Esophagus mucosa (tissue), 1 donor: Measurements from ENCODE around the gene ARHGAP24. TPM values are rescaled to one million over a fixed set of nuclear protein-coding genes. Genes with fewer than 3 reads are reported as not detected.
A peak's percentile ranks its signal among the peaks of the same experiment; 100 is the strongest.

Source experiments
- ATAC-seq: fragments of 200-7000 bp; cut with Tn5 transposase; one replicate; pipeline ENCODE4 v1.9.1; 2020
- total RNA-seq: library from RNA; stranded (reverse); gene quantifications from one replicate; pipeline ENCODE4 v1.2.4, GENCODE V29; 2023
- donor health status: DM: yes; HTN: yes; CAD: no.

ARHGAP24 gene
- total RNA-seq, 1 donor from 2014 or later: 6.1 TPM

- peak; percentile 19 for ATAC-seq
Measured at GRCh38 chr4:85741921-85742591, 267.1 kb downstream of the ARHGAP24 start.

GRCh38 chr4:85744950-85745349 lies 270.0 kb downstream of the ARHGAP24 start:
- no peak for ATAC-seq

GRCh38 chr4:85745939-85746338 lies 271.0 kb downstream of the ARHGAP24 start:
- ATAC-seq: no peak

DNA sequence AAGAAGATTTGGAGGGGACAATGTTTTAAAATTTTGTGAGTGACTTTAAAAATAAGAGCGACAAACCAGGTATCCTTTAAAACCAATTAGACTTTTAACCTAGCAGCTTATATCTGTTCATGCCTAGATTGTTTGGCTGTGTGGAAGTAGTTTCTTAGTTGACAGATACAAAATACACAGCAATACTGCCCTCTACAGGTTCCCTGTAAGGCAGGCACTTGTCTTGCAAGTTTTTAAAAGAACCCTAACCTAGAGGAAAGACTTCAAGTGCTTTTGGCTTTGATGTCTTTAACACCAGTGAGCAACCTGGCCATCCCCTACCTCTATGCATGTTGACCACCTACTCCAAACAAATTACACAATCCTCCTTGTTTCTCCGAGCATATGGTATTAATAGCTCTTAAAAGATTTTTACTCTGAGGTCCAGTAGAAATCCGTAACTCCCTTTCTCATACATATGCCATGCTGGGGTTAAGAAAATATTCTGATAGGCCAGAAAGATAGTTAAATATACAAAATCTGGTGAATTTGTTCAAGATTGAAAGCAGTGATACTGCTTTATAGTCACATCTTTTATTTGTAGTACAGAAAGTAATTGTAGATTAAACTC lies 273.0 kb downstream of the ARHGAP24 start:
- ATAC-seq: peak; percentile 74

DNA sequence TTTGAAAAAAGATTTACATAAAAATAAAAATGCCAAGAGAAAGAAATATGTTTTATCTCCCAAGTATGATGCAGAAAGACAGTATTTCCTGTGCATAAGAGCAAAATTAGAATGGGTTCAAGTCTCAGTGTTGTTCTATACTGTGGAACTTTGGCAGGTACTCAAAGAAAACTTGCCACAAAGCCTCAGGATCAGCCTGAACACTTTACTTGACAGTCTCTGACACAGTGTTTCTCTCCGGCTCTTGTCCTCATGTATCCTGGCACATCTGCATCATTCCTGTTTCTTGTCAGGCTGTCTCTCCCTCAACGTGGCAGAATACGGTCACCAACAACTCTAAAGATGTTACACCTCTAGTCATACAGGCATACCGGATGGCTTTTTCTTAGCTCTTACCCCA lies 273.7 kb downstream of the ARHGAP24 start:
- ATAC-seq: no peak

DNA sequence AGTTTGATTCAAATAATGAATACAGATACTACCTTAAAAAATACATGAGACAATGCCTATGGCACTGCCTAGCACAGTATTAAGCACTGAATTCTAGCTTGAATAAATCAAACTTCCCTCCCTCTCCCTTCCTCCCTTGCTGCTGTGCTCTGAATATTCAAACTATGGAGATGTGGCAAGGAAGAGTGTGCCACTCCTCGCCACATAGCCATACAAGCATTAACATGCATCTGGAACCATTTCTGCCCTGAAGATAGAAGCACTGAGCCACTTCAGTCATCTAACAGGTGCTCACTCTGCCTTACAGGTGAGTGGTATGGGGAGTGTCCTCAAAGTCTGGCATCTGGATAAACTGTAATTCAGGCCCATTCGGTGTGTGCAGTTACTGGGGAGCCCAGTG lies 276.9 kb downstream of the ARHGAP24 start:
- ATAC-seq: peak; percentile 87

DNA sequence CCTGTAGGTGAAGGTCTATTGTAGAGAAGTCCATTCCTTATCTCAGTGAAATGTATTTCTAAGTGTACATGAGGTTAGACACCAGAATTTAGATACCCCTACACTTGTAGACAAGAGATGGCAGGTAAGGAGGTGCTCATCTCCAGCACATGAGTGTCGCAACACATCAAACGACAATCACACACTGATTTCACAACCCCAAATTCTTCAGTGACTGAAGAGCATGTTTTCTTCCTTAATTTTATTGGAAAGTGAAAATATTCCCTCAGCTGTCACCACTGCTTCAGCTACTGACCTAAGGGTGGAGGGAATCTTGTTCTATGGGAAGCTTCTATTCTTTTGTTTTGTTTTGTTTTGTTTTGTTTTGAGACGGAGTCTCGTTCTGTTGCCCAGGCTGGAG lies 280.3 kb downstream of the ARHGAP24 start:
- no peak for ATAC-seq

DNA sequence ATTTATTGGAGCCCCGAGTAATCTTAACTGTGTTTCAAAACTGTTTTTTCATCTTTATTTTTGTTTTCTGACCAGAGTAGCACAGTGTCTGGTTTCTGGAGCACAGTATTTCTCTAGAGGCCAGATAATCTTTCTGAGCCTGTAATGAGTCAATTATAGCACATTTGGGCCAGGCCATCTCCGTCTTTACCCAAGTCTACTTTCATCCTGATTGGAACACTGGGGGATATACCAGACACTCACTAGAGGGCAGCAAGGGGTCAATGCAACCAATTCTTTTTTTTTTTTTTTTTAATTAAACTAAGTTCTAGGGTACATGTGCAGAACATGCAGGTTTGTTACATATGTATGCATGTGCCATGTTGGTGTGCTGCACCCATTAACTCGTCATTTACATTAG lies 282.0 kb downstream of the ARHGAP24 start:
- ATAC-seq: no peak

DNA sequence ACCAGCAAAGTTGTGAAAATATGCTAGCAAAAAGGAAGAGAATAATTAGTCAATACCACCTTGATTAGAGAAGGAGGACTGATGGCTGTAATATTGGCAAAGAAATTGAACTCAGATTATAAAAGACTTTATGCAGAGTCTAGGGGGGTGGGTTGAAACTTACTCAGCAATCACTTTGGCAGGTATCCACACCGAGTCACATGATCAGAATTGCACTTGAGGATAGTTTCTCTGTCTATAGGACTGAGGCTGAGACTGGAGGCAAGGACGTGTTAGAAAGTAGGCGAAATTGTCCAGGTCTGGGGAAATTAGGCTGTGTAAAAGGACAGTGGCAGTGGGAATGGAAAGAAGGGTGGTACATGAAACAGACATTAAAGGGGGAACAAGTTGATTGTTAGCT lies 284.4 kb downstream of the ARHGAP24 start:
- ATAC-seq: no peak

DNA sequence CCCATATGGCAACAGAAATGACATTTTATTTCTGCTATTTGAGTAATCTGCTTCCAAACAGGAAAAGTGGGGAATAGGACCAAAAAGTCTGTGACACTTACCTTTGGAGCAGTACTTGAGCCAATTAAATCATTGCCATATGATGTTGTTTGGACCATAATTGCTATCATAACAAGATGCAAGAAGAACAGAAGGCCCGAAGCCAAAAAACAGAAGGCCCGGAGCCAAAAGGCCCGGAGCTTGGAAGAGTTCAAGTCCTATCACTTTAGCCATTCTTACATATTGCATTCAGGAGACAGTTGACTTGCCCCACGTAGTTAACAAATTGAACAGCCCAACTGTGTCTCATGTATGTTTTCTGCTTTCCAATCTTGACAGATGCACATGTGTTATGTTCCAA lies 285.6 kb downstream of the ARHGAP24 start:
- ATAC-seq: no peak

DNA sequence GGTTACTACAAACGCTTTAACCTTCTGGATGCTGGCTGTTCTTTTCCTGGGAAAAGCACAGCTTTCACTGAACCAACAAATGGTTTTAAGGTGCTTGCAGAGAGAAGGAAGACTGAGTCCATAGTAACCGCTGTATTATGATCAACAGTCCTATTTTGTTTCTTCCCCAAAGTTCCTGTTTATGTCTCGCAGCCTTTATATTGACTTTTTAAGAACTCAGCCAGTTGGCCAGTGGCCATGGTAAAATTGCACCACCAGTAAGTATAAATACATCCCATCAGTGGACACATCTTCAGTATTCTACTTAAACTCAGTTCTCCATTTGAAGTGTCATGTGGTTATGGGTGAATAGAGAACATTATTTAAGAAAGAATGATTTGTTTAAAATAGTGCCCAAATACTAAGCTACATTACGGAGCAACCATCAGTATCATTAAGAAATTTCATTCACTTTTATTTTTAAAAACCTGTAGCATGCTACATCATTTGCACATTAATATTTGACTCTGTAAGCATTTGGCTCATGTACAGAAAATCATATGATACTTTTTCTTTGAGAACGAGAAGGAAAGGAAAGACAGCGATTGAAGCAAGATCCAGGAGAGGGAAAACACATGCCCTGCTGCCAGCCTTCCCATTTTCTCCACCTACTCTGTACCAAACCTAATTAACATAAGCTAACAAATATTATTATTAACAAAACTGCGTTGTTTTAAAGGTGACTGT lies 287.0 kb downstream of the ARHGAP24 start:
- ATAC-seq: no peak

- no peak for ATAC-seq
Measured at GRCh38 chr4:85762529-85762871, 287.6 kb downstream of the ARHGAP24 start.

DNA sequence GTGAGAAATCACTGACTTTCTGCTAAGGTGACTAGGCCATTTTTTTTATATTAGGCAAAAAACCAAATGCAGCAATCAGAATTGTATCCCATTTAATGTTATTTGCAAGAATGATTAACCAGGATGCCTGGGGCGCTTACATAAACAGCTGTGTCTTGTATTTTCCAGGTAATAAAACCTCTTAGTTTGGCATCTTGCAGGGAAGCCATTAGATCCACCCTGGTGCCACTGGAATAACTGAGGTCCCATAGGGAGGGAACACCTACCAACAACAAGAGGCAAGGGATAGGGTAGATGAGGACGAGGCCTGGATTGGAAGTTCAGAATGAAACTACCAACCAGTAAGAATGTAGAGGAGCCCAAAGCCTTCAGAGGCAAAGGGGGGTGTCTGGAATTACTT lies 288.3 kb downstream of the ARHGAP24 start:
- ATAC-seq: no peak

DNA sequence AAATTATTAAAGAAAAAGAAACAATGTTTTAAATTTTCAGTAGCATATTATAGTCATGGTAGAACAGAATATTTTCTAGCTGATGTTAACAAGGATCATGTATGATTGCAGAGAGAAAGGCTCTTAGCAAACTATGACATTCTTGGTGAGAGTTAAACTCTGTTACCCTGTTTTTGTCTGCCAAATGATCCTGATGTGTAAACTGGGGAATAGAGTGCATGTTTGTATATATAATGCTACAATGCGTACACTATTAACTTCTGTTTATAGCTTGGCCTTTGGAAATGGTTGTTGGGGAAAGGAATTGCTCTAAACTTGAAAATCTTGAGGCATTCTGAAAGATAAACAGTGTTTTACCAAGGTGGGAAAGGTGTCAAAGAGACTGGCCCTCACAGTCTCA lies 292.7 kb downstream of the ARHGAP24 start:
- ATAC-seq: no peak

DNA sequence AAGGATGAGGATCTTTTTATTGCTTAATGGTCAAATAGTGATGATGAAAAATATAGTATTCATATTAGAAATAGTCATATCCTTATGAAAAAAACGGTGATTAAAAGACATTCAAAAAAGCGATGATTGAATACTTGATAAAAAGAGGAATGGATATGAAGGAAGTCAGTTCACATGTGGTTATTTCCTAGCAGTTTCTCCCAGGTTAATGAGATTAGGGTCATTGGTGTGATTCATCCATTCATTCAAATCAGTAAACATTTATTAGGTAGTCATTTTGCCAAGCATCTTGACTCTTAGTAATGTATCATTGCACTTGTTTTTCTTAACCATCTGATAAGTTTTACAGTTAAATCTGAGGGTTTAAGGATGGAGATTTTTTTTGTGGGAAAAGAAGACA lies 294.1 kb downstream of the ARHGAP24 start:
- ATAC-seq: no peak

DNA sequence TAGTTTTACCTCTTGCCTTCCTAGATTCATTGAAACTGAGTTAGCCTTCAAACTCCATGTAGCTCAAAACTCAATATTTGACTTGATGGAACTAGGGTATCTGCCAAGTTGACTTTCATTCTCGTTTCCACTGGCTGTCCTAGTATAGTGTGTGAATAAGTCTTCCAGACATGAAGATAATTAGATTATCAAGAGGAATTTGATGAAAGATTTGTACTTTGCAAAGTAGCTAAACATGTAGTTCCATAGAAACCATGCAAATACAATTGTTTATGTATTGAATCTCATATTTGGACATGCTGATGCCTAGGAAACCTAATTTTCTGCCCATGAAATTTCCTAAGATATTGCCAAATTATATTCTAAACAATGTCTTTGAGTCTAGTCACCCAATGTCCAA lies 297.5 kb downstream of the ARHGAP24 start:
- no peak for ATAC-seq

DNA sequence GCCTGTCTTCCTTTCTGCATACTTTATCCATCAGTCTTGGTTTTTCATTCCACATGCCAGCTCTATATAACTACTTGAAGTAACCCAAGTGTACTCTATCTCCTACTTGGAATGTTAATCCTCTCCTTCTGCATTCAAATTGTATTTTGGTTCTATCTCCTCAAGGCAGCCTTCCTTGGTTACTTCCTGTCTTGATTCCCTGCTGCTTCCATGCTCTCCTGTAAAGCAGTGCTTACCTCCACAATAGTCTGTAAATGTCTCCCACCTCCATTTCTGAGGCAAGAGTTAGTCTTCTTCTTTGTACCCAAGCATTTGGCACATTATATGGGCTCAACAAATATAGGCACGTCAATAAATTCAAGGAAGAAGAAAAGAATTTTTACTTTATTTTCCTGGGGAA lies 298.4 kb downstream of the ARHGAP24 start:
- ATAC-seq: no peak

DNA sequence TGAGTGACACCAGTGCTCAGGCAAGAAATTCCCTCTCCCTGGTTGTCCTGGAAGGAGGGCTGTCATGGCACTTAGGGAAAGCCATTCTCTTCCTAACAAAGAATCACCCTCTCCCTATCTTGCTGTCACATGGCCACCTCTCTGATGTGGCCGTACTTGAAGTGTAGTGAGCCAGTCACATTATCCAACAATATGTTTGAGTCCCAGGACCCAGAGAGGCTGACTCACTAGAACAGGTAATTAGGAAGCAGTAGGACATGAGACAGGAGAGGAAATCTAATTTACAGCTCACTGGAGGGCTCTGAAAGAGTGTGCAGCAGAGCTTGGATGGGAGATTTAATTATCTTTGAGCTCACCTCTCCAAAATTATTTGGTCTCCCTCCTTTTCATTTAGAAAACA lies 299.1 kb downstream of the ARHGAP24 start:
- peak; percentile 26 for ATAC-seq

- no peak for ATAC-seq
Measured at GRCh38 chr4:85774489-85774888, 299.5 kb downstream of the ARHGAP24 start.

DNA sequence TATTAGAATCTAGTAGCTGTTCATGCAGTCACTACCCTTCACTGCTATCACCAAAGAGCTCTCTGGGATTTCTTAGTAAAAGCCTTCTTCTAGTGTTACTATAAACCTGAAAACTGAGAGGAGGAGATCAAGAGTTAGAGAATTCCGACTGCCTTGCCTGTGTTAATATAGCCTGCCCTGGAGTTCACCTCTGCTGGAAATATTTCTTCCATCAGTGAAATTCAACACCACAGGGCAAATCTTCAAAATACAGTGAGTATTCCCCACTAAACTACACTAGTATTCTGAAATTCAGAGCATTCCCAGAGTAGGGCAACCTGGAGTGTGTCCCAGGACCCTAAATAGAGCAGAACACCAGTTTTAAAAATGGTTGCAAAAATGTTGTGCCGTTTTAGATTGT lies 301.1 kb downstream of the ARHGAP24 start:
- ATAC-seq: no peak

- peak; percentile 92 for ATAC-seq
Measured at GRCh38 chr4:85776579-85776978, 301.6 kb downstream of the ARHGAP24 start.

DNA sequence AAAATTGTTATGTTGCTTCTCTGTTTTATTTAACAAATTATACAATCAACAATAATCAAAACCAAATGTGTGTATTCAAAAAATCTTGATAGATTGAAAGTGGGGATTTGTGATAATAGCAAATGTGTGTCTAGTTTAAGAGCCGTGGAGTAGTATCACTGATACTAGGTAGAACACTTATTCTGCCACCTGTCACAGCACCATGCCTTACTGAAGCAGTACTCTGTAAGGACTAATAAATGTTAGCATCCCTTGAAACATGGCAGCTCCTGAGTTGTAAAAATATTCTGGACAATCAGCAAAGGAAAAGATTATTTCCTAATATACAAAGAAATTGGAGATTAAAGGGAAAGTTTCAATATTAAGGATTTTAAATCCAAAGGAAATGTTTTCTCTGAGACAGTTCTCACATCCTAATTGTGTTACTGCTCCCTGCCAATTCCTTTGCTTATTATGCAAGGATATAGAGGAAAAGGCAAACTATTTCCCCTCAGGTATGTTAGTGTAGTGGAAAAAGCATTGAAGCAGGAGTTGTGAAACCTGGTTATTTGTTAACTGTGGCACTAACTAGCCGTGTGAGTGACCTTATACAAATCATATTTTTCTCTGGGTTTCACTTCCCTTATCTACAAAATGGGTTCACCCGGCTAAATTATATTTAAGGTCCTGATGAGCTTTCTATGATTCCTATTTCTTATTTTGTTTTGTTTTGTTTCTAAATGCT lies 303.1 kb downstream of the ARHGAP24 start:
- no peak for ATAC-seq

DNA sequence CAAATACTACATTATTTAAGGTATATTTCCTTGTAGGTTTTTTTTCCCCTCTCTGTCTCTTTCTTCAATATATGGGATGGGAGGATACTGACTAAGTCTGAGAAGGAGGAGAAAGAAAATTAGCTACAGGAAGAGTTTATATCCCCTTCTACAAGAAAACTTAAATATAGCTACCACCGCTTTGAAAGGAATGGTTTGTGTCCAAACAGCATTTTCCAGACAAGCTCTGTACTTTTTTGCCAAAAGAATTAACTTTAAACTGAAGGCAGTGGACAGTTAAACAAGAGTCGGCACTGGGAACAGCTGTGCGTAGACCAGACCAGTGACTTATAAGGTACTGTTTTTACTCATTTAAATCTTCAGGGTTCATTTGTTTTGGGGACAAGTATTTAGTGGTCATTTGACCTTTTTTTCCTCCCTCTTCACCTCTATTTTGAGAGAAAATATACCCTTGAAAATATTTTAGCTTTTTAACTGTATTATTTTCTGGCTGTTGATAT lies 303.7 kb downstream of the ARHGAP24 start:
- ATAC-seq: no peak
